Left lung (tissue), 14 donors: ENCODE results near the gene OASL. TPM values are rescaled to one million over a fixed set of nuclear protein-coding genes. Genes with fewer than 3 reads are reported as not detected.

ENCODE experiments used
- ATAC-seq: fragments of 200-7000 bp; cut with Tn5 transposase; one replicate; pipeline ENCODE4 v1.9.1; 2020; ENCODE audit warnings: moderate library complexity
- DNase-seq, 4 donors: peaks; one replicate each; pipeline ENCODE4 v3.0.0-alpha.2; 2013 to 2020
- H3K27ac ChIP-seq, 2 donors: fragments of 200-600 bp; sonication (generic) in 1 of 2; one replicate each; pipeline versions ENCODE4 v1.5.0 to v1.8.0; 2020 to 2021
- H3K27me3 ChIP-seq, 2 donors: fragments of 200-600 bp; sonication (generic) in 1 of 2; one replicate each; pipeline versions ENCODE4 v1.5.0 to v1.8.0; 2020 to 2021
- H3K36me3 ChIP-seq, 2 donors: fragments of 200-600 bp; sonication (generic) in 1 of 2; one replicate each; pipeline versions ENCODE4 v1.5.0 to v1.8.0; 2020 to 2021
- H3K4me1 ChIP-seq, 2 donors: fragments of 200-600 bp; one replicate each; pipeline ENCODE4 v1.8.0; 2021
- H3K4me3 ChIP-seq, 2 donors: fragments of 200-600 bp; sonication (generic) in 1 of 2; one replicate each; pipeline versions ENCODE4 v1.5.0 to v1.8.0; 2020 to 2021; ENCODE audit warnings: mild to moderate bottlenecking in 1 of 2
- H3K9me3 ChIP-seq, 2 donors: fragments of 200-600 bp; sonication (generic) in 1 of 2; one replicate each; pipeline versions ENCODE4 v1.5.0 to v1.8.0; 2020 to 2021
- intact Hi-C, 2 donors: fragments of 100-400 bp; cut with DNase I; formaldehyde crosslinking; loops; one replicate each; pipeline versions ENCODE4 v1.11.2 to v1.14.2; 2022
- long read RNA-seq, 12 donors: library from polyadenylated mRNA in 2 of 12; unstranded in 2 of 12; transcript quantifications; one replicate each; pipeline ENCODE4 v2.0.0 and lab custom pipeline, GENCODE V29; 2019 to 2026
- polyA plus RNA-seq, 6 donors: library from polyadenylated mRNA; unstranded; fragments of 120-200 nt; gene quantifications; one replicate each; pipeline ENCODE4 v1.2.1, GENCODE V29; 2013; ENCODE audit not compliant: insufficient read length in 6 of 6
- total RNA-seq, 2 donors: library from RNA; stranded (reverse); fragmentation: NEBNext Ultra II Directional; extraction: Animal tissue kit (Norgen Biotek cat#: 25700); gene quantifications; one replicate each; pipeline ENCODE4 v1.2.1, GENCODE V29; 2021
- TF ChIP-seq, protein P1 (sequence below), 2 donors: fragments of 200-600 bp; sonication (generic) in 1 of 2; IDR thresholded peaks; one replicate each; pipeline versions ENCODE4 v1.5.0 to v1.8.0; 2021; ENCODE audit warnings: antibody characterized with exemption in 2 of 2
- donor health status: DM: no; HTN: yes; CAD: no.
- donor health status: DM: no; HTN: no; CAD: no.

OASL gene, protein sequence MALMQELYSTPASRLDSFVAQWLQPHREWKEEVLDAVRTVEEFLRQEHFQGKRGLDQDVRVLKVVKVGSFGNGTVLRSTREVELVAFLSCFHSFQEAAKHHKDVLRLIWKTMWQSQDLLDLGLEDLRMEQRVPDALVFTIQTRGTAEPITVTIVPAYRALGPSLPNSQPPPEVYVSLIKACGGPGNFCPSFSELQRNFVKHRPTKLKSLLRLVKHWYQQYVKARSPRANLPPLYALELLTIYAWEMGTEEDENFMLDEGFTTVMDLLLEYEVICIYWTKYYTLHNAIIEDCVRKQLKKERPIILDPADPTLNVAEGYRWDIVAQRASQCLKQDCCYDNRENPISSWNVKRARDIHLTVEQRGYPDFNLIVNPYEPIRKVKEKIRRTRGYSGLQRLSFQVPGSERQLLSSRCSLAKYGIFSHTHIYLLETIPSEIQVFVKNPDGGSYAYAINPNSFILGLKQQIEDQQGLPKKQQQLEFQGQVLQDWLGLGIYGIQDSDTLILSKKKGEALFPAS
- total RNA-seq (10 to 100 TPM in 1 of 2 donors, 1 to 10 TPM in 1; 4.8 to 11.9 TPM), polyA plus RNA-seq (under 1 TPM in 5 of 6 donors, not detected in 1; 0.06 to 0.41 (median 0.23) TPM)
- long read RNA-seq, donor 1 = 0 reads
- long read RNA-seq, donor 2 = 0 reads
- long read RNA-seq, donor 3 = 0 reads
- long read RNA-seq, donor 4, transcript OASL-201 (6 exons, 3,266 nt) = major isoform, 8 of 9 reads
- long read RNA-seq, donor 4, partial matches to known transcripts = 0 of 9 reads
- long read RNA-seq, donor 4, other reads (novel, unspliced or antisense) = 0 of 9 reads
- long read RNA-seq, donor 5 = 0 reads
- long read RNA-seq, donor 6 = 0 reads
- long read RNA-seq, donor 7 = 0 reads
- long read RNA-seq, donor 8 = 0 reads
- long read RNA-seq, donor 9 = 0 reads
- long read RNA-seq, donor 10, transcript OASL-201 (6 exons, 3,266 nt) = major isoform, 27 of 33 reads
- long read RNA-seq, donor 10, partial matches to known transcripts = 0 of 33 reads
- long read RNA-seq, donor 10, other reads (novel, unspliced or antisense) = 2 of 33 reads
- long read RNA-seq, donor 11 = 0 reads
- long read RNA-seq, donor 12 = 0 reads

- Histone ChIP-seq H3K27me3 (no peaks in the 10 kb centered on the region), H3K4me1 (peaks cover 0 to 46% of the 10 kb centered on the region in 2 donors), H3K9me3 (no peaks in the 10 kb centered on the region), H3K4me3 (peak within 1 kb of the TSS; percentile 31 to 58), H3K27ac (peak within 1 kb of the TSS in 1 of 2 donors; percentile 78), H3K36me3 (no peaks in the 10 kb centered on the region)
- TF ChIP-seq, protein P1, sequence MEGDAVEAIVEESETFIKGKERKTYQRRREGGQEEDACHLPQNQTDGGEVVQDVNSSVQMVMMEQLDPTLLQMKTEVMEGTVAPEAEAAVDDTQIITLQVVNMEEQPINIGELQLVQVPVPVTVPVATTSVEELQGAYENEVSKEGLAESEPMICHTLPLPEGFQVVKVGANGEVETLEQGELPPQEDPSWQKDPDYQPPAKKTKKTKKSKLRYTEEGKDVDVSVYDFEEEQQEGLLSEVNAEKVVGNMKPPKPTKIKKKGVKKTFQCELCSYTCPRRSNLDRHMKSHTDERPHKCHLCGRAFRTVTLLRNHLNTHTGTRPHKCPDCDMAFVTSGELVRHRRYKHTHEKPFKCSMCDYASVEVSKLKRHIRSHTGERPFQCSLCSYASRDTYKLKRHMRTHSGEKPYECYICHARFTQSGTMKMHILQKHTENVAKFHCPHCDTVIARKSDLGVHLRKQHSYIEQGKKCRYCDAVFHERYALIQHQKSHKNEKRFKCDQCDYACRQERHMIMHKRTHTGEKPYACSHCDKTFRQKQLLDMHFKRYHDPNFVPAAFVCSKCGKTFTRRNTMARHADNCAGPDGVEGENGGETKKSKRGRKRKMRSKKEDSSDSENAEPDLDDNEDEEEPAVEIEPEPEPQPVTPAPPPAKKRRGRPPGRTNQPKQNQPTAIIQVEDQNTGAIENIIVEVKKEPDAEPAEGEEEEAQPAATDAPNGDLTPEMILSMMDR (IDR thresholded peaks at IDR 0.05) = no peak
- intact Hi-C loops = no loop called here
- peak; percentile 92 for ATAC-seq
- peak in 2 of 4 donors; percentile 18 to 62 for DNase-seq
Measured at GRCh38 chr12:121038861-121039668, at the start of gene OASL. Gene OASL, minus strand, starts transcription at chr12:121039246. Its CDS starts 275 bp downstream, at chr12:121038971.

- no peak overlapping the region for H3K27ac ChIP-seq
Measured at GRCh38 chr12:121088195-121088585, 49.1 kb upstream of the OASL start.

DNA sequence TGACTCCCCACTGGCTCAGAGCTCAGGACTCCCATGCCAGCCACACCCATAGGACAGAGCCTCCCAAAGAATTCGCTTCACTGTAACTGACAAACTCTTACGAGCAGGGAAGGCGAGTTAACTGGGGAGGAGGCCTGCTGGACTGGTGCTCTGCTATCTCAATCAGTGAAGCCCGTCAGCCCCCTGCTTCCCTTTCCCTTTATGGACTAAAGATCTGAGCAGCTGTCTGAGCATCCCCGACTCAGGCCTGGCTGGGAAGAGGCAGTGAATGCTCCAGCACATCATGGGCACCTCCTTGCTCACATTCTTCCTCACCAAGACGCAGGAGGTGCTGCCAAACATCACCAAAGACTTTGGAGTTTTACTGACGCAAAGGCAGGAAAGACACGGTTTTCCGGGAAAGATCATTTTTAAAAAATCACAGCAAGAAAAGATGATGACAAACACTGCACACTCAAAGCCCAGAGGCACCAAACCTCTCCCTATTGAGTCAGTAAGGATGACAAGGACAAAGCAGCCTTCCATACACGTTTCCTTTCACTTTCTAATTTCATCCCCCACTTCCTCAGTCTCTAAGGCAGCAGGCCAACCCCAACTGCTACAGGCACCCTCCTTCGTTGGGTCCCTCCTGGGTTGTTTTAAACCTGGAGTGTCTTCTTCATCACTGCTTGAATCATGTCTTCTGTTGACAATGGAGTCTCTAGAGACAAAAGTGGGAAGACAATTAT, 48.6 kb upstream of the OASL start:
- intact Hi-C loops = no loop called here
- TF ChIP-seq, protein P1 (IDR thresholded peaks at IDR 0.05) = no peak
- no peaks in the 10 kb centered on the region for H3K27me3 ChIP-seq
- DNase-seq = no peak
- no peak for ATAC-seq
- H3K4me3 ChIP-seq = no peak overlapping the region
- no peaks in the 10 kb centered on the region for H3K36me3 ChIP-seq
- no peaks in the 10 kb centered on the region for H3K9me3 ChIP-seq
- H3K27ac ChIP-seq = no peak overlapping the region
- H3K4me1 ChIP-seq = peaks cover 0 to 9% of the 10 kb centered on the region in 2 donors

More at GRCh38 chr12:121088195-121088585, 49.1 kb upstream of the OASL start:
- TF ChIP-seq, protein P1 (IDR thresholded peaks at IDR 0.05) = no peak
- no peaks in the 10 kb centered on the region for H3K27me3 ChIP-seq
- no peaks in the 10 kb centered on the region for H3K9me3 ChIP-seq
- H3K36me3 ChIP-seq = no peaks in the 10 kb centered on the region
- DNase-seq (no peak), ATAC-seq (no peak)
- H3K4me3 ChIP-seq = no peak overlapping the region
- intact Hi-C loops = no loop called here
- H3K4me1 ChIP-seq = peaks cover 0 to 9% of the 10 kb centered on the region in 2 donors

DNA sequence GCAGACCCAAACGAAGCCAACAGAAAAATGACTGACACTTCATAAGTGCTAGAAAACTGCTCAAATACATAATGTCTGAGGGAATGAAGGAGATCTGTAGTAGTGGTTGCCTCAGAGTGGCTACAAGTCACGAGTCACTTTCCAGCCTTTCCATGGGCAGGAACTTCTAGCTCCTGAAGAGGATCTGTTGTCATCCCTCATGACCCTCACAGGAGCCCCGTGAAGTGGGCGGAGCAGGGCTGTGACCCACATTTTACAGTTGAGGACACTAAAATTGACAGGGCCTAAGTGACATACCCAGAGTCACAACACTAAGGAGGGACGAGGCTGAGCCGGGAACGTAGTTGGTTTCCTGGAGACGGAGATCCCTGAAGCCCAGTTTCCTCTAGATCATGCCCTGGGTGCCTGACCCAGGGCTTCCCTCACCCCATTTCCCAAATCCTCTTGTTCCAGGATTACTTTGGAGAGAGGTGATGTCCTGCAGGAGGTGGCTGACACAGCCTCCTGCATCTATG, 47.8 kb upstream of the OASL start:
- Histone ChIP-seq H3K4me1 (peaks cover 0 to 9% of the 10 kb centered on the region in 2 donors), H3K27me3 (no peaks in the 10 kb centered on the region), H3K27ac (no peak overlapping the region), H3K4me3 (no peak overlapping the region), H3K9me3 (no peaks in the 10 kb centered on the region), H3K36me3 (no peaks in the 10 kb centered on the region)
- intact Hi-C loops = no loop called here
- DNase-seq = no peak
- TF ChIP-seq, protein P1 (IDR thresholded peaks at IDR 0.05) = no peak
- no peak for ATAC-seq
